Panc1 (cell line): ENCODE measurements around the gene STARD13. TPM values are rescaled to one million over a fixed set of nuclear protein-coding genes. Genes with fewer than 3 reads are reported as not detected.

ENCODE experiments used
- ATAC-seq: fragments of 200-7000 bp; cut with Tn5 transposase; 2 replicates; pipeline ENCODE4 v1.9.1; 2020; ENCODE audit warnings: mild to moderate bottlenecking, moderate library complexity
- BruUV-seq: library from RNA; stranded (reverse); fragments of 400-500 nt; replicated peaks from 2 replicates; lab custom pipeline; 2021; lab: Mats Ljungman, UMichigan
- CTCF ChIA-PET: fragments of 300-600 bp; sonication (Branson Sonifier 250); formaldehyde crosslinking; loops from one replicate; lab custom pipeline; 2022; ENCODE audit warnings: antibody characterized with exemption; lab: Charles Lee
- POLR2A ChIA-PET: fragments of 300-600 bp; sonication (Branson Sonifier 250); formaldehyde crosslinking; loops from one replicate; lab custom pipeline; 2022; ENCODE audit warnings: antibody characterized with exemption; lab: Charles Lee
- DNase-seq: peaks from one replicate; pipeline ENCODE4 v3.0.0-alpha.2; 2010; ENCODE audit warnings: low read depth, low spot score
- H3K27ac ChIP-seq: 2 replicates; pipeline ENCODE4 v1.5.1; 2011; ENCODE audit warnings: mild to moderate bottlenecking, low read length, inconsistent platforms
- H3K27me3 ChIP-seq: fragments of 200-500 bp; sonication (Bioruptor generic); 2 replicates; pipeline ENCODE4 v1.6.0; 2014; ENCODE audit warnings: low read length, inconsistent platforms; ENCODE audit not compliant: control insufficient read depth, insufficient read depth
- H3K36me3 ChIP-seq: fragments of 200-500 bp; sonication (Bioruptor generic); 2 replicates; pipeline ENCODE4 v1.5.1; 2014; ENCODE audit warnings: inconsistent platforms, mild to moderate bottlenecking, low read length, moderate library complexity; ENCODE audit not compliant: control insufficient read depth, insufficient read depth
- H3K4me1 ChIP-seq: 2 replicates; pipeline ENCODE4 v1.5.1; 2011; ENCODE audit warnings: inconsistent platforms, mild to moderate bottlenecking, low read length, moderate library complexity; ENCODE audit not compliant: control insufficient read depth, insufficient read depth
- H3K4me3 ChIP-seq, 2 experiments: 2 replicates each; pipeline ENCODE4 v1.5.1; 2011 to 2012; ENCODE audit warnings: low read depth in 2 of 2, low read length in 2 of 2, mild to moderate bottlenecking in 2 of 2, inconsistent platforms in 1 of 2, moderate library complexity in 1 of 2
- H3K9me3 ChIP-seq: fragments of 200-500 bp; sonication (Bioruptor generic); 2 replicates; pipeline ENCODE4 v1.5.1; 2014; ENCODE audit warnings: low read depth, mild to moderate bottlenecking, inconsistent platforms, low read length, moderate library complexity; ENCODE audit not compliant: control insufficient read depth, insufficient read depth
- CTCF ChIP-seq: fragments of 450-650 bp; IDR thresholded peaks from 2 replicates; pipeline ENCODE4 v1.5.1; 2017; ENCODE audit warnings: mild to moderate bottlenecking
- POLR2AphosphoS5 ChIP-seq: IDR thresholded peaks from 2 replicates; pipeline ENCODE4 v1.6.1; 2012; ENCODE audit warnings: mild to moderate bottlenecking, low read depth, low read length, moderate library complexity
- REST ChIP-seq, 2 experiments: IDR thresholded peaks; 2 replicates each; pipeline ENCODE4 v1.6.1; 2011 to 2012; ENCODE audit warnings: low read depth in 2 of 2, control low read depth in 1 of 2, low read length in 1 of 2, mild to moderate bottlenecking in 1 of 2, moderate library complexity in 1 of 2; ENCODE audit not compliant: insufficient read depth in 1 of 2
- SIN3A ChIP-seq: IDR thresholded peaks from 2 replicates; pipeline ENCODE4 v1.6.1; 2012; ENCODE audit warnings: low read depth, mild to moderate bottlenecking, low read length, moderate library complexity, borderline replicate concordance; ENCODE audit not compliant: insufficient read depth
- TCF7L2 ChIP-seq: IDR thresholded peaks from 2 replicates; pipeline ENCODE4 v1.6.1; 2011; ENCODE audit warnings: mild to moderate bottlenecking, low read depth, low read length, inconsistent platforms
- in situ Hi-C: cut with HindIII; loops from 2 replicates; pipeline ENCODE4 v1.10.0; 2016; ENCODE audit warnings: low sequenced_read_pairs, low pct_unique_long_range_greater_than_20kb
- intact Hi-C: fragments of 100-400 bp; cut with micrococcal nuclease; formaldehyde crosslinking; loops from one replicate; pipeline ENCODE4 v1.10.0; 2022; ENCODE audit not compliant: unreplicated experiment
- total RNA-seq: library from RNA; stranded (reverse); gene quantifications from one replicate; pipeline ENCODE4 v1.2.1, GENCODE V29; 2021; ENCODE audit not compliant: unreplicated experiment

Gene STARD13
- total RNA-seq, 1 experiment from 2014 or later: 6.5 TPM

GRCh38 chr13:33099860-33100259 is 185.7 kb downstream of the STARD13 start:
- in situ Hi-C loops: no loop called here
- Histone ChIP-seq H3K36me3 (no peaks in the 10 kb centered on the region), H3K4me3 (no peak overlapping the region), H3K4me1 (no peaks in the 10 kb centered on the region), H3K27me3 (no peaks in the 10 kb centered on the region), H3K27ac (no peak overlapping the region), H3K9me3 (no peaks in the 10 kb centered on the region)
- DNase-seq (no peak), ATAC-seq (no peak)
- POLR2A ChIA-PET: no interaction called here
- intact Hi-C loops: no loop called here
- TF ChIP-seq REST (IDR thresholded peaks at IDR 0.05; ENCODE audit: insufficient read depth in 1 of 2, low read depth in 2 of 2, low read length in 1 of 2): no peak
- BruUV-seq: no TSS peak
- CTCF ChIA-PET: no interaction called here

- DNase-seq (no peak), ATAC-seq (no peak)
- H3K36me3 ChIP-seq: no peaks in the 10 kb centered on the region
- ChIA-PET CTCF (no interaction called here), POLR2A (no interaction called here)
- no peak for TF ChIP-seq TCF7L2
- TF ChIP-seq CTCF: no peak
- no peak for TF ChIP-seq SIN3A
- no peak for TF ChIP-seq POLR2AphosphoS5
- no peak for TF ChIP-seq REST (IDR thresholded peaks at IDR 0.05; ENCODE audit: insufficient read depth in 1 of 2, low read depth in 2 of 2, low read length in 1 of 2)
- in situ Hi-C loops: no loop called here
- H3K9me3 ChIP-seq: no peaks in the 10 kb centered on the region
- BruUV-seq: no TSS peak
- H3K4me1 ChIP-seq: no peaks in the 10 kb centered on the region
- H3K4me3 ChIP-seq: no peak overlapping the region
- intact Hi-C loops: no loop called here
- no peak overlapping the region for H3K27ac ChIP-seq
- H3K27me3 ChIP-seq: no peaks in the 10 kb centered on the region
These were observed 188.5 kb downstream of the STARD13 start for GRCh38 chr13:33096886-33097605.
